ENCODE measurements around the gene GPR62. TPM values are rescaled to one million over a fixed set of nuclear protein-coding genes. Genes with fewer than 3 reads are reported as not detected.

GPR62 gene
- total RNA-seq, 1 experiment from 2014 or later: not detected

- Histone ChIP-seq H2AFZ (no peak overlapping the region), H3K4me1 (replicated peaks; ENCODE audit: insufficient read depth) (peaks cover 6% of the 10 kb centered on the region), H3K27me3 (ENCODE audit: insufficient read depth, low read depth) (no peaks in the 10 kb centered on the region), H3K9me2 (ENCODE audit: insufficient read depth) (no peaks in the 10 kb centered on the region), H4K20me1 (ENCODE audit: insufficient read depth) (no peaks in the 10 kb centered on the region), H3K79me2 (ENCODE audit: low read depth) (peaks cover 14% of the 10 kb centered on the region; the same call in 1 of the 2 replicates), H3K4me2 (no peak overlapping the region), H3K27ac (no peak overlapping the region), H3K36me3 (ENCODE audit: low read depth) (no peaks in the 10 kb centered on the region), H3F3A (ENCODE audit: insufficient read depth, low read depth) (peaks cover 28% of the 10 kb centered on the region), H3K9me3 (ENCODE audit: insufficient read depth, low read depth) (no peaks in the 10 kb centered on the region), H3K4me3 (no peak overlapping the region)
- ChIA-PET CTCF (no interaction called here), POLR2A (ENCODE audit: unreplicated experiment) (no interaction called here)
- peak in 1 of 2 experiments; percentile 38 for DNase-seq
- TF ChIP-seq EZH2 (IDR thresholded peaks at IDR 0.05; ENCODE audit: low read depth): no peak
- no peak for TF ChIP-seq CTCF (conservative IDR thresholded peaks at IDR 0.05)
- no TSS peak for BruUV-seq (replicated peaks)
- intact Hi-C loops (cut with micrococcal nuclease; ENCODE audit: unreplicated experiment): no loop called here
Observed at GRCh38 chr3:51968883-51969678, 13.9 kb downstream of the GPR62 start.

GRCh38 chr3:51969841-51970240 lies 14.7 kb downstream of the GPR62 start:
- H2AFZ ChIP-seq: no peak overlapping the region
- H3K4me2 ChIP-seq: no peak overlapping the region
- H3K4me1 ChIP-seq (replicated peaks; ENCODE audit: insufficient read depth): peaks cover 12% of the 10 kb centered on the region
- no peaks in the 10 kb centered on the region for H3K9me3 ChIP-seq (ENCODE audit: insufficient read depth, low read depth)
- H3K79me2 ChIP-seq (ENCODE audit: low read depth): peaks cover 14% of the 10 kb centered on the region; the same call in 1 of the 2 replicates
- H3F3A ChIP-seq (ENCODE audit: insufficient read depth, low read depth): peaks cover 30% of the 10 kb centered on the region
- no peak overlapping the region for H3K4me3 ChIP-seq
- no peak for DNase-seq
- no TSS peak for BruUV-seq (replicated peaks)
- TF ChIP-seq EZH2 (IDR thresholded peaks at IDR 0.05; ENCODE audit: low read depth): no peak
- no peak for TF ChIP-seq CTCF (conservative IDR thresholded peaks at IDR 0.05)
- no peak overlapping the region for H3K27ac ChIP-seq
- intact Hi-C loops (cut with micrococcal nuclease; ENCODE audit: unreplicated experiment): no loop called here
- H3K27me3 ChIP-seq (ENCODE audit: insufficient read depth, low read depth): no peaks in the 10 kb centered on the region
- no peaks in the 10 kb centered on the region for H3K9me2 ChIP-seq (ENCODE audit: insufficient read depth)
- ChIA-PET CTCF (no interaction called here), POLR2A (ENCODE audit: unreplicated experiment) (no interaction called here)
- H3K36me3 ChIP-seq (ENCODE audit: low read depth): no peaks in the 10 kb centered on the region
- H4K20me1 ChIP-seq (ENCODE audit: insufficient read depth): no peaks in the 10 kb centered on the region

GRCh38 chr3:51970606-51971300 lies 15.6 kb downstream of the GPR62 start:
- no peak for TF ChIP-seq EZH2 (IDR thresholded peaks at IDR 0.05; ENCODE audit: low read depth)
- TF ChIP-seq CTCF (conservative IDR thresholded peaks at IDR 0.05): no peak
- POLR2A ChIA-PET (ENCODE audit: unreplicated experiment): no interaction called here
- intact Hi-C loops (cut with micrococcal nuclease; ENCODE audit: unreplicated experiment): no loop called here
- no peak for DNase-seq
- no peak overlapping the region for H2AFZ ChIP-seq
- no peaks in the 10 kb centered on the region for H3K9me3 ChIP-seq (ENCODE audit: insufficient read depth, low read depth)
- H3K4me3 ChIP-seq: no peak overlapping the region
- peaks cover 14% of the 10 kb centered on the region; the same call in 1 of the 2 replicates for H3K79me2 ChIP-seq (ENCODE audit: low read depth)
- CTCF ChIA-PET: no interaction called here
- H3F3A ChIP-seq (ENCODE audit: insufficient read depth, low read depth): peaks cover 37% of the 10 kb centered on the region
- H3K4me2 ChIP-seq: no peak overlapping the region
- no peaks in the 10 kb centered on the region for H4K20me1 ChIP-seq (ENCODE audit: insufficient read depth)
- no peaks in the 10 kb centered on the region for H3K36me3 ChIP-seq (ENCODE audit: low read depth)
- peaks cover 12% of the 10 kb centered on the region for H3K4me1 ChIP-seq (replicated peaks; ENCODE audit: insufficient read depth)
- H3K9me2 ChIP-seq (ENCODE audit: insufficient read depth): no peaks in the 10 kb centered on the region
- no peaks in the 10 kb centered on the region for H3K27me3 ChIP-seq (ENCODE audit: insufficient read depth, low read depth)
- BruUV-seq (replicated peaks): no TSS peak
- H3K27ac ChIP-seq: no peak overlapping the region
